Measurements from ENCODE around the gene IMPDH1. TPM values are rescaled to one million over a fixed set of nuclear protein-coding genes. Genes with fewer than 3 reads are reported as not detected.

IMPDH1 gene
- total RNA-seq, result 40.4 and 78.9 TPM in 2 replicates

DNA sequence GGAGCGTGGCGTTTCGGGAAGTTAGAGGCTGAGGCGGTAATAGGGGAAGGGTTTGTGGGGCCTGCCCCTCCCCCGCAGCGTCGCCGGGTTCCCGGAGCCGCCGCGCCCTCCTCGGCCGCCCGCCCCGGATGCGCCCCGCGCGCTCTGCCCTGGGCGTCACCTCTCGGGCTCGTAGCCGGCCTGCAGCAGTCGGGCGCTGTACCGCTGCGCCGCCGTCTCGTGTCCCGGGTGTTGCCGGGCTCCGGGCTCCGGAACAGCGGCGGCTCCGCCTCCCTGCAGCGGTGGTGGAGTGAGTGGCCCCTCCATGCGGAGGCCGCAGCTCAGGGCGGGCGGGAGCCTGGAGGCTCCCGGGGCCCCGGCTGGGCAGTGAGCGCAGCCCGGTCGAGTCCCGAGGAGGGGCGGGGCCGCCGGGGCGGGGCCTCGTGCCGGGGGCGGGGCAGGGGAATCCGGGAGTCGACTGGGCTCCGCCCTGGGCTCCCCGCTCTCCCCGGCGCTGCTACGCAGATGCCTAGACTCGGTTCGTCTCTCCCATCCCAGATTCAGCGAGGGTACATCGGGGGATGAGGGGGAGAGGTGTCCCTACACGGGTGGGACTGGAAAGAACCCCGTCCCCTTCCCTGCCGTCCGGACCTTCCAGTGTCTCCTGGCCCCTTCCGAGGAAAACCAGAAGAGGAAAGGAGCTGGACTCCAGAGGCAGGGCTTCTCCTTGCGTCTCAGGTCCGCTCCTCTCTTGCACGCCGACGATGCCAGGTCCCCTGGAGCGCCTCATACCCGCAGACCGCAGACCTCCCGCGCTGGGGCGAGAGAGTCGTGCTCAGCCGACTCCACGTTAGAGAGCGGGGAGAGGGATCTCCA is at the start of gene IMPDH1:
TSS of gene IMPDH1 (minus strand) at position 387 of the 855 bp plus-strand sequence. CDS start at position 306, 81 bp downstream.

GRCh38 chr7:128455543-128456254 is 45.9 kb upstream of the IMPDH1 start, which contains the start of gene HILPDA:
TSS of gene HILPDA (plus strand) at chr7:128455878. CDS start at chr7:128457269, 1,391 bp downstream.

GRCh38 chr7:128361411-128362379 is 48.1 kb downstream of the IMPDH1 start, which contains the start of gene PRRT4:
TSS of gene PRRT4 (minus strand) at chr7:128361690.

GRCh38 chr7:128343554-128344430 is 66.0 kb downstream of the IMPDH1 start, which contains the start of gene RBM28:
TSS of gene RBM28 (minus strand) at chr7:128343908. CDS start at chr7:128343793, 115 bp downstream.

Small RNAs within 50 kb of the gene (small RNA-seq; reads per million reads assigned to genes)
- not detected for gene AC010655.1
- gene RNU7-27P, result not detected
- not detected for gene RNU7-54P

Other genes with a start within 250 kb of the IMPDH1 start
- under 0.01 TPM in 2 replicates for gene LEP, start 168.7 kb downstream of the IMPDH1 start, total RNA-seq
- 7.3 and 12.2 TPM in 2 replicates for gene RBM28, start 66.1 kb downstream of the IMPDH1 start, total RNA-seq
- 0.39 and 0.98 TPM in 2 replicates for gene PRRT4, start 48.3 kb downstream of the IMPDH1 start, total RNA-seq
- gene HILPDA, start 45.9 kb upstream of the IMPDH1 start, total RNA-seq, result 21.3 and 24.3 TPM in 2 replicates
- 12.6 and 29.3 TPM in 2 replicates for gene METTL2B, start 66.8 kb upstream of the IMPDH1 start, total RNA-seq

All from placental epithelial cell (primary cell).